Loucy (cell line): Measurements from ENCODE around the gene MUC5B.

Experiments used
- H2AFZ ChIP-seq: fragments of 200-600 bp; sonication (generic); 2 replicates; pipeline ENCODE4 v1.6.0; 2016; ENCODE audit warnings: antibody characterized with exemption, mild to moderate bottlenecking, low read length, moderate library complexity
- H3F3A ChIP-seq: fragments of 200-600 bp; 2 replicates; pipeline ENCODE4 v1.6.0; 2016; ENCODE audit warnings: antibody characterized with exemption, low read depth, mild to moderate bottlenecking
- H3K27me3 ChIP-seq: fragments of 200-600 bp; sonication (generic); 2 replicates; pipeline ENCODE4 v1.6.1; 2014; ENCODE audit warnings: low read length, mild to moderate bottlenecking; ENCODE audit not compliant: insufficient read depth, poor library complexity, severe bottlenecking
- H3K36me3 ChIP-seq: fragments of 200-600 bp; sonication (generic); 2 replicates; pipeline ENCODE4 v1.6.1; 2016; ENCODE audit warnings: low read length; ENCODE audit not compliant: insufficient read depth
- H3K4me1 ChIP-seq: fragments of 200-600 bp; sonication (generic); 2 replicates; pipeline ENCODE4 v1.5.1; 2014; ENCODE audit warnings: low read length, mild to moderate bottlenecking; ENCODE audit not compliant: insufficient read depth, poor library complexity, severe bottlenecking
- H3K4me2 ChIP-seq: fragments of 200-600 bp; sonication (generic); 2 replicates; pipeline ENCODE4 v1.6.0; 2014; ENCODE audit warnings: antibody characterized with exemption, low read length, low read depth, mild to moderate bottlenecking; ENCODE audit not compliant: poor library complexity, severe bottlenecking
- H3K4me3 ChIP-seq: fragments of 200-600 bp; sonication (generic); 2 replicates; pipeline ENCODE4 v1.5.1; 2014; ENCODE audit warnings: low read length, mild to moderate bottlenecking, mixed read lengths; ENCODE audit not compliant: poor library complexity, severe bottlenecking
- H3K79me2 ChIP-seq: fragments of 200-600 bp; sonication (generic); 2 replicates; pipeline ENCODE4 v1.6.1; 2014; ENCODE audit warnings: low read length; ENCODE audit not compliant: insufficient read depth
- H3K9ac ChIP-seq: fragments of 200-600 bp; sonication (generic); 2 replicates; pipeline ENCODE4 v1.6.0; 2014; ENCODE audit warnings: mild to moderate bottlenecking, low read depth, low read length, moderate library complexity; ENCODE audit not compliant: poor library complexity, severe bottlenecking
- H3K9me2 ChIP-seq: fragments of 200-600 bp; sonication (generic); replicated peaks from 2 replicates; pipeline ENCODE4 v1.6.1; 2016; ENCODE audit warnings: low read depth, low read length, mixed read lengths
- H3K9me3 ChIP-seq: fragments of 200-600 bp; sonication (generic); 2 replicates; pipeline ENCODE4 v1.6.1; 2014; ENCODE audit warnings: mild to moderate bottlenecking, antibody characterized with exemption, low read length, low read depth; ENCODE audit not compliant: insufficient read depth
- H4K20me1 ChIP-seq: fragments of 200-600 bp; sonication (generic); 2 replicates; pipeline ENCODE4 v1.6.0; 2014; ENCODE audit warnings: antibody characterized with exemption, low read length, mild to moderate bottlenecking; ENCODE audit not compliant: insufficient read depth, poor library complexity, severe bottlenecking
- CTCF ChIP-seq: fragments of 200-600 bp; sonication (generic); conservative IDR thresholded peaks from 2 replicates; pipeline ENCODE4 v1.5.1; 2014; ENCODE audit warnings: mild to moderate bottlenecking, antibody characterized with exemption, low read length
- EZH2phosphoT487 ChIP-seq: fragments of 200-600 bp; IDR thresholded peaks from 2 replicates; pipeline ENCODE4 v1.6.1; 2018; ENCODE audit warnings: antibody characterized with exemption, mild to moderate bottlenecking, moderate library complexity, borderline replicate concordance

MUC5B gene

GRCh38 chr11:1227551-1228100, 4.8 kb downstream of the MUC5B start:
- no peaks in the 10 kb centered on the region for H3K4me1 ChIP-seq
- no peak overlapping the region for H3K4me2 ChIP-seq
- no peaks in the 10 kb centered on the region for H4K20me1 ChIP-seq

GRCh38 chr11:1228101-1228821, 5.4 kb downstream of the MUC5B start:
- no peaks in the 10 kb centered on the region for H3K27me3 ChIP-seq
- no peaks in the 10 kb centered on the region for H3K79me2 ChIP-seq
- H3K4me3 ChIP-seq = no peak overlapping the region
- no peak overlapping the region for H2AFZ ChIP-seq
- H3K4me2 ChIP-seq = no peak overlapping the region
- TF ChIP-seq EZH2phosphoT487 (no peak), CTCF (no peak)
- H3K9me2 ChIP-seq = no peaks in the 10 kb centered on the region
- H3K9ac ChIP-seq = no peak overlapping the region
- no peaks in the 10 kb centered on the region for H4K20me1 ChIP-seq
- H3K36me3 ChIP-seq = no peaks in the 10 kb centered on the region
- peaks cover 3% of the 10 kb centered on the region; the same call in 1 of the 2 replicates for H3K9me3 ChIP-seq
- no peaks in the 10 kb centered on the region for H3K4me1 ChIP-seq
- H3F3A ChIP-seq = no peaks in the 10 kb centered on the region

More at GRCh38 chr11:1227551-1228100, 4.8 kb downstream of the MUC5B start:
- H3K27me3 ChIP-seq = no peaks in the 10 kb centered on the region
- no peak overlapping the region for H3K9ac ChIP-seq
- no peaks in the 10 kb centered on the region for H3K79me2 ChIP-seq
- no peak overlapping the region for H2AFZ ChIP-seq
- H3K9me2 ChIP-seq = no peaks in the 10 kb centered on the region
- H3K4me3 ChIP-seq = no peak overlapping the region
- H3K36me3 ChIP-seq = no peaks in the 10 kb centered on the region
- H3F3A ChIP-seq = no peaks in the 10 kb centered on the region
- TF ChIP-seq CTCF = no peak
- no peak for TF ChIP-seq EZH2phosphoT487
- H3K9me3 ChIP-seq = peaks cover 3% of the 10 kb centered on the region; the same call in 1 of the 2 replicates

GRCh38 chr11:1228921-1229451, 6.1 kb downstream of the MUC5B start:
- Histone ChIP-seq H3K36me3 (no peaks in the 10 kb centered on the region), H4K20me1 (no peaks in the 10 kb centered on the region), H3K9me3 (peaks cover 3% of the 10 kb centered on the region; the same call in 1 of the 2 replicates), H3K9me2 (no peaks in the 10 kb centered on the region), H3K9ac (no peak overlapping the region), H3F3A (no peaks in the 10 kb centered on the region), H3K4me2 (no peak overlapping the region), H3K4me3 (no peak overlapping the region), H3K27me3 (no peaks in the 10 kb centered on the region), H3K4me1 (no peaks in the 10 kb centered on the region), H2AFZ (no peak overlapping the region), H3K79me2 (no peaks in the 10 kb centered on the region)
- TF ChIP-seq CTCF (no peak), EZH2phosphoT487 (no peak)
